ENCODE results near the gene SSR4.

The SSR4 gene

DNA sequence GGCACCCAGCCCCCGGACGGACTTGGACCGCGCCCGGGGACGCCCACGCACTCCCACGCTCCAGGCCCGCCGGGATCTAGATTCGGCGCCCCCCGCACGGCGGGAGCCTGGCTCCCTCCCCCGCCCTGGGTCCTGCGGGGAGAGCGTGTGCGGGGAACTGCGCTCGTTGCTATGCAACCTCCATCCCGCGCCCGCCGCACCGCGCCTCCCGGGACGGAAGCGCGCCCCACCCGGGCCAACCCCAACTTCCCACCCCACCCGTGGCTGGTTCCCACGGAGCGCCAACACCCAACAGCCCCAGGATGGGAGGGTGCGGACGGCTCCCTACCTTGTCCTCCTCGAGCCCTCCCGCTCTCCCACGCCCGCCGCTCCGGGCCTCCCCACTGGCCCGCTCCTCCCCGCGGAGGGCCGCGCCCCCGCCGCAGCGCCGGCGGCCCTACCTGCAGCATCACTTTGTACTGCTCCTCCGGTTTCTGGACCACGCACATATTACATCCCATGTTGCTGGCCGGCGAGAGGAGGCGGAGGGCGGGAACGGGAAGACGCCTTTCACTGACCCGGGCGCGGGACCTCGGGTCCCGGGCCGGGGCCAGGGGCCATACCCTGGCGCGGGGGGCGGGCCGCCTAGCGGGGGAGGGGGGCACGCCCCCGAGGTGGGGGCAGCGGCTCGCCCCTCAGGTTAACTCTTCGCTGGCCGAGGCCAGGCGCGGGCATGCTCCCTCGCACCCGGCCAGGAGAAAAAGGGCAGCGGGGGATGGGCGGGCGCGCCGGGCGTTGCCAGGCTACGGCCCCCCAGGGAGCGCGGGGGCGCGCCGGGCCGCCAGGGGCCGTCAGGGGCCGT, 35.6 kb downstream of the SSR4 start, which contains the start of gene PDZD4:
PDZD4 (minus strand) TSS at position 746 of the 841 bp plus-strand sequence; CDS start at position 500, 246 bp downstream.
- no peak for DNase-seq (ENCODE audit: low read depth in 2 of 2)

DNA sequence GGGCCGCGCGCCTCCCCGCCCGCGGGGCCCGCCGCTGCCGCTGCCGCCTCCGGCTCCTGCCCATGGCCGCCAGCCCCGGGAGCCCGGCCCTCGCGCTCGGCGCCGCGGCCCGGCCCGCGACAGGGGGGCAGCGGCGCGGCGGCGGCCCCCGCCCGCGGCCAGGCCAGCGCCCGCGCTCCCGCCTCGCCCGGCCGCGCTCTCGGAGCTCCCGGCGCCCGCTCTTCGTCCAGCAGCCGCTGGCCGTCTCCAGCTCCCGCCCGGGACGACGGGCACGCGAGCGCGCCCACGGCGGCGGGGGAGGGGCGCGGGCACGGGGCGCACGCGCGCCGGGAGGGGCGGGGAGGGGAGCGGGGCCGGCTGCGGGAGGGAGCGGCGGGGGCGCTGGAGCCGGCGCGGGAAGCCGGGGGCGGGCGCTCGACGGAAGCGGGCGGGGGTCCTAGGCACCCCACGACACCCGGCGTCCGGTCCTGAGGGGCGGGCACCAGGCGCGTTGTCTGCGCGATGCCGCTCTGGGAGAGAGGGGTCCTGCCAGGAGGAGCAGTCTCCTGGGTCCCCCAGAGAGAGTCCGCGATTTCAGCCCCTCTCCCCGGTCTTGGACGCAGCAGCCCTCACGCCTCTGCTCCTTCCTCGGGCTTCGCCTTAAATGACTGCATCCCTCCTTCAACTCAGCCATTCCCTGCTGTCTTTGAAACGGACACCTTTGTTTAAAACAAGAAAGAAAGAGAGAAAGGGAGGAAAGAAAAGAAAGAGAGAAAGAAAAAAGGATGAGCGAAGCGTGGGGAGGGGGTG, 36.4 kb downstream of the SSR4 start:
- no peak for DNase-seq (ENCODE audit: low read depth in 2 of 2)

DNA sequence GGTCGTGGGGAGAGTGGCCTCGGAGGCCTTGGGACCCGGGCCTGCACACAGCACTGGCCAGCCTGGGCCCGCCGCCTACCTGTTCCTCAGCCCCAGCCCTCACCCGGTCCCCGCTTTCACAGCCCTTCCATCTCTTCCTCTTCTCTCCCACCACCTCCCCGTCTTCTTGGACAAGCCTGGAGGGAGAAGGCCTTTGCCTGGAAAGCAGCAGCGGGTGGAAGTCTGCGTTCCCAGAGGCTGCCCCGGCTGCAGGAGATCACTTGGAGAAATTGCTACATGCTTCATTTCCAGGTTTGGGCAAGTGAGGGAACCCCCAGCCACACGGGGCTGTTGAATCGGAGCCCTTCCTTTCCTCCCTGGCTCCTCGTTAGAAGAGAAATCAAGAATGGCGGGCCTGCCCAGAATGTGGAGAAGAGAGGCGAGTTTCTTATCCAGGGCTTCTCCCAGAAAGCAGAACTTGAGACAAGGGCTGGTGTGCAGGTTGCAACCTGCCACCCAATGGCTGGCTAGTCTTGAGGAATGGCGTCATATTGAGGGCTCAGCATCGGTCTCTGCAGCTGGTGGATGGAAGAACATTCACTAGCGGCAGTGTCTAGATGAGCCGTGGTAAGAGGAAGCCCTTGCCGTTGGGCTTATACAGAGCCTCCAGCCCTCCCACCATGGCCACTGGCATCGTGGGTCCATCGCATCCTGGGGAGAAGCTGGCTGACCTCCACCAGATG, 37.1 kb downstream of the SSR4 start:
- no peak for DNase-seq (ENCODE audit: low read depth in 2 of 2)

DNA sequence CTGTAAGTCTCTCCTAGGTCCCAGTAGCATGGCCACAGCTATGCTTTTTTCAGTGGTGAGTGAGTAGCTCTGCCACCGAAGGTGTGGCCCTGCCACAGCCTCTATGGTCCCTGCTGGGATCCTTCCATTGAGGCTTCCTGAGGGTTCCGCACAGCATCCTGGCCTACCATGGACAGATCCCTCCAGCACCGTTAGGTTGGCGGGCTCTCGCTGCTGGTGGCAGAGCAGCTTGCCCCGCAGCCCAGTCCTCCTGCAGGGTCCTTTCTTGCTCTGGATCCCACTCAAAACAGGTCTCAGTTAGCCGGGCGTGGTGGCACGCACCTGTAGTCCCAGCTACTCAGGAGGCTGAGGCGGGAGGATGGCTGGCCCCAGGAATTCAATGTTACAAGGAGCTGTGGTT, 38.3 kb downstream of the SSR4 start:
- no peak for DNase-seq (ENCODE audit: low read depth in 2 of 2)

DNA sequence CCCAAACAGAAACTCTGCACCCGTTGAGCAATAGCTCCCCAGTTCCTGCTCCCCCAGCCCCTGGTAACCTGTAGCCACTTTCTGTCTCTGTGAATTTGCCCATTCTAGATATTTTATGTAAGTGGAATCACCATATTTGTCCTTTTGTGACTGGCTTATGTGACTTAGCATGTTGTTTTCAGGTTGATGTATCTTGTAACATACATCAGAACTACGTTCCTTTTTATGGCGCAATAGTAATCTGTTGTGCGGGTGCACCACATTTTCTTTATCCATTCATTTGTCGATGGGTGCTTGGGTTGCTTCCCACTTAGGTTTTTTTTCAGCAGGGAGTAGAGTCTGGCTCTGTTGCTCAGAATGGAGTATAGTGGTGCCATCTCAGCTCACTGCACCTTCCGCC, 42.5 kb downstream of the SSR4 start:
- DNase-seq (ENCODE audit: low read depth in 2 of 2): no peak

DNA sequence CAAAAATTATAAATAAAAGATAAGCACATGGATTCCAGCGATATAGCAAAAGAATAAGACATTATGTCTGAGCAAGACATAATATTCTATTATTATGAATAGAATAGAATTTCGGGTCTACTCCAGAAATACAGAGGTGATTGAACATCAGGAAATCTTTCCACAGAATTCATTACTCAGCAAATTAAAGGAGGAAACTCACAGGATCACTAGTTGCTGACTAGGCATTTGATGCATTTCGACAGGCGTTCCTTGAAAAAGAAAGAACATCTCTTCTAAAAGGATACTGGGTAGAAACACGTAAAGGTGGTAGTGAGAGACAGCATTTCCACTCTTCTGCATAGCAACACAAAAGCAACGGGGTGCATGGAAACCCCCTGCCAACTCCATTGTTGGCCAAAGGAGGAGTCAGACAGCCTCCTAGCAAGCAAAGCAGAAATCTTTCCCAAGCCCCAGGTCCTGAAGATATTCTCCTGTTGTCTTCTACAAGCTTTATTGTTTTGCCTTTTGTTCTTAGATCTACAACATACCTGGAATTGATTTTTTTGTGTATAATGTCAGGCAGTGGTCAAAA, 50.1 kb downstream of the SSR4 start:
- DNase-seq (ENCODE audit: low read depth in 2 of 2): no peak

DNA sequence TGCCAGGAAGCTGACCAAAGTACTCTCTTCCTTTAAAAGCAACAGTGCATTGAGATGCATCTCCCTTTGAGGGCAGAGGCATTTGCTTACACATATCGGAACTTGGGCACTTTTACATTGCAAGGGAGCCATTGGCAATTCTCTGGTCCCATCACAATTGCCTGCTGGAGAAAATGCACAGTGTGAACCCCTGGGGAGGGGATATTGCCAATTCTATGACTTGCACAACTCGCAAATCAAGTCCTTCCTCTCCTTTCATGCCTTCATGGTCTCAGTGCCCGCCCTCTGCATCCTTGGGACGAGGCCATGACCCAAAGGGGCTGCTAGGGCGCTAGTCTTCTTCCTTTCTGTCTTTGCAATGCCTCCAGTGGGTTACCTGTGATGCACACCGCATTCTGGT, 50.7 kb downstream of the SSR4 start:
- DNase-seq (ENCODE audit: low read depth in 2 of 2): no peak

DNA sequence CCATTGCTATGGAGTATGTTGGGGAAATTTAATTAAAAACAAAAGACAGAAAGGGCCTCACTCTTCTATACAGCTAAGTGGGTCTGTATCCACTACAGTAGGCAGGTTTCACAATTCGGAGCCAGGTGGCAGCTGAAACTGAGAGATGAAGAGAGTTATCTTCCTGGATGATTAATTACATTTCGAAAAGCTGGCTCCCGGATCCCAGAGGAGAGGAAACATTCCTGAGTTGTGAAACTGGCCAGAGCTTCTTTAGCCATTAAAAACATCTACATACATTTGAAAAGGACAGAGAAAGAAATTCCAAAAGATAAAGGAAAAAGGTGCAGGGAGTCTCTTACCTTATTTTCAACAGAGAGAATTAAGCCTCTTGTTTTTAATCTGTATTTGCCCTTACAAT, 51.4 kb downstream of the SSR4 start:
- DNase-seq (ENCODE audit: low read depth in 2 of 2): no peak
